Uterus (tissue), 4 donors: ENCODE data around the gene APOH. TPM values are rescaled to one million over a fixed set of nuclear protein-coding genes. Genes with fewer than 3 reads are reported as not detected.
"Not testable (repeated sequence)": the region's sequence is repeated elsewhere in the genome, so short reads cannot be mapped to it uniquely, and the experiment has no call there.

Experiments
- DNase-seq, 2 donors: peaks; one replicate each; pipeline ENCODE4 v3.0.0-alpha.2; 2019 to 2020
- H3K27ac ChIP-seq, 2 donors: fragments of 200-600 bp; sonication (generic); 1 replicate in 1 of 2; 2 replicates in 1 of 2; pipeline ENCODE4 v1.5.1; 2016 to 2018
- H3K27me3 ChIP-seq, 2 donors: fragments of 200-600 bp; sonication (generic); one replicate each; pipeline ENCODE4 v1.5.1; 2018 to 2019; ENCODE audit warnings: control low read depth in 1 of 2
- H3K36me3 ChIP-seq, 2 donors: fragments of 200-600 bp; sonication (generic); one replicate each; pipeline ENCODE4 v1.5.1; 2019; ENCODE audit warnings: control low read depth in 1 of 2
- H3K4me1 ChIP-seq, 2 donors: fragments of 200-600 bp; sonication (generic); one replicate each; pipeline ENCODE4 v1.5.1; 2018 to 2019; ENCODE audit warnings: control low read depth in 1 of 2
- H3K4me3 ChIP-seq, 2 donors: fragments of 200-600 bp; sonication (generic); 1 replicate in 1 of 2; 2 replicates in 1 of 2; pipeline ENCODE4 v1.5.1; 2018 to 2019; ENCODE audit warnings: mild to moderate bottlenecking in 1 of 2
- H3K9me3 ChIP-seq, 2 donors: fragments of 200-600 bp; sonication (generic); one replicate each; pipeline ENCODE4 v1.5.1; 2019; ENCODE audit warnings: control low read depth in 1 of 2
- CTCF ChIP-seq, 4 experiments: fragments of 200-600 bp in 2 of 4; fragments of 450-650 bp in 2 of 4; sonication (generic) in 2 of 4; IDR thresholded peaks; one replicate each; pipeline ENCODE4 v1.5.1; 2016 to 2019; ENCODE audit warnings: antibody characterized with exemption in 4 of 4, mild to moderate bottlenecking in 2 of 4, moderate library complexity in 1 of 4
- POLR2A ChIP-seq, 2 donors: fragments of 450-650 bp; IDR thresholded peaks; one replicate each; pipeline ENCODE4 v1.6.1; 2016; ENCODE audit warnings: antibody characterized with exemption in 2 of 2, mild to moderate bottlenecking in 1 of 2, moderate library complexity in 1 of 2
- intact Hi-C: fragments of 100-400 bp; cut with DNase I; formaldehyde crosslinking; loops from one replicate; pipeline ENCODE4 v1.15.1; 2023; ENCODE audit warnings: low total_unique reads
- total RNA-seq, 4 donors: library from RNA; depleted of rRNA in 3 of 4; stranded (reverse); fragments of >200 nt in 3 of 4; gene quantifications; one replicate each; pipeline versions ENCODE4 v1.1.0 to v1.2.4, GENCODE V29; 2014 to 2023
- donor health status: DM: yes; HTN: yes; CAD: no.

Gene APOH
- total RNA-seq, 4 donors from 2014 or later: 0.61 TPM; not detected in 3

DNA sequence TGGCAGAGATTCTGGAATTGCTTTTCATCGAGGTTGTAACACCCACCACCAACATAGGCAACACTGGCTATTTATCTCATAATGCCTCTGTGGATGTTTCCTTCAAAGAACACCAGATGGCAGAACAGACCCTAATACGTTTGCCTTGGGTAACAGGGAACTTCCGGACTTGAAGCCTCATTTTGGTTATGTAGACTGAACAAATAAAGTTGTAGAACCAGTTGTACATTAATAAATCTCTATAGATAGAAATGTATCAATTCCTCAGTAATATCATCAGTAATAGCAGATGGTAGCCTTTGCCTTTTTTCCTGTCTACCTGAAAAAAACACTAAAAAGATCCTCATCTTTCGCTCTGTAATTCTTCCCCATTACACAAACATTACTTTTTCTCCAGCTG, 25.9 kb upstream of the APOH start:
- no peaks in the 10 kb centered on the region for H3K4me1 ChIP-seq
- no peaks in the 10 kb centered on the region for H3K9me3 ChIP-seq
- intact Hi-C loops: loop anchor here (2.0 kb wide), 1 partner anchor 418 kb away; no protein-coding TSS in a partner anchor
- H3K27me3 ChIP-seq: no peaks in the 10 kb centered on the region
- H3K27ac ChIP-seq: no peak overlapping the region
- no peaks in the 10 kb centered on the region for H3K36me3 ChIP-seq
- TF ChIP-seq POLR2A (IDR thresholded peaks at IDR 0.05) (no peak), CTCF (IDR thresholded peaks at IDR 0.05) (peak; percentile 73 to 91 (median 82))
- peak in 1 of 2 donors; percentile 47 for DNase-seq
- H3K4me3 ChIP-seq: no peak overlapping the region

DNA sequence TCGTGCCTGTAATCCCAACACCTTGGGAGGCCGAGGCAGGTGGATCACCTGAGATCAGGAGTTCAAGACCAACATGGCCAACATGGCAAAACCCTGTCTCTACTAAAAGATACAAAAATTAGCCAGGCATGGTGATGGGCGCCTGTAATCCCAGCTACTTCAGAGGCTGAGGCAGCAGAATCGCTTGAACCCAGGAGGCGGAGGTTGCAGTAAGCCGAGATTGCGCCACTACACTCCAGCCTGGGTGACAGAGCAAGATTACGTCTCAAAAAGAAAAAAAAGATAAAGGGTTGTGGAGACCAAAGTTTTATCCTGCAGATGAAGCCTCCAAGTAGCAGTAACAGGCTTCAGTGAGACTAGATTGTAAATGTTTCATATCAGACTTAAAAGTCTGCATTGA, 24.2 kb upstream of the APOH start:
- H3K4me1 ChIP-seq, H3K27me3 ChIP-seq, H3K27ac ChIP-seq, H3K9me3 ChIP-seq, DNase-seq, H3K4me3 ChIP-seq, intact Hi-C loops, H3K36me3 ChIP-seq: not testable (repeated sequence)

GRCh38 chr17:66250686-66251085, 21.5 kb upstream of the APOH start:
- DNase-seq: no peak
- Histone ChIP-seq H3K27me3 (no peaks in the 10 kb centered on the region), H3K36me3 (no peaks in the 10 kb centered on the region), H3K27ac (no peak overlapping the region), H3K4me3 (no peak overlapping the region), H3K9me3 (no peaks in the 10 kb centered on the region), H3K4me1 (no peaks in the 10 kb centered on the region)
- TF ChIP-seq POLR2A (IDR thresholded peaks at IDR 0.05) (no peak), CTCF (IDR thresholded peaks at IDR 0.05) (no peak)
- intact Hi-C loops: no loop called here

DNA sequence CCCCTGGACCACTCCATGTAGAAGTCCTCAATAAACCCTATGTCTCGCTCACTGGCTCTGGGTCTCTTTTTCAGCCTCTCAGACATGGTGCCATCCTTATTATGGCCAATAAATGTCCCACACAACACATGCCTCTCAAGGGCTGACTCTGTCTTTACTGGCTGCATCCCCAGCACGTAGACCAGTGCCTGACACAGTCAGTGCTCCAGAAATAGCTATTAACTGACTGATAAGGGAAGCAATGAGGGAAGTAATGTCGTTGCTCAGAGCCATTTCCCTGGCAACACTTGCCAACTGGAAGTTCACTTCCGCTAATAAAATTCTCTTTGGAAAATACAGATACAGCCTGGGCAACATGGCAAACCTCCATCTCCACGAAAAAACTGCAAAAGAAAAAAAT, 19.1 kb upstream of the APOH start:
- H3K9me3 ChIP-seq: no peaks in the 10 kb centered on the region
- no peak for TF ChIP-seq POLR2A (IDR thresholded peaks at IDR 0.05)
- TF ChIP-seq CTCF (IDR thresholded peaks at IDR 0.05): no peak
- H3K36me3 ChIP-seq: no peaks in the 10 kb centered on the region
- no peak overlapping the region for H3K4me3 ChIP-seq
- H3K4me1 ChIP-seq: no peaks in the 10 kb centered on the region
- no peak overlapping the region for H3K27ac ChIP-seq
- no peak for DNase-seq
- H3K27me3 ChIP-seq: no peaks in the 10 kb centered on the region
- intact Hi-C loops: no loop called here

- intact Hi-C loops: no loop called here
- Histone ChIP-seq H3K27ac (no peak overlapping the region), H3K9me3 (no peaks in the 10 kb centered on the region), H3K4me1 (no peaks in the 10 kb centered on the region), H3K4me3 (no peak overlapping the region), H3K36me3 (no peaks in the 10 kb centered on the region), H3K27me3 (no peaks in the 10 kb centered on the region)
- no peak for DNase-seq
- no peak for TF ChIP-seq POLR2A (IDR thresholded peaks at IDR 0.05)
- TF ChIP-seq CTCF (IDR thresholded peaks at IDR 0.05): no peak
Observed at GRCh38 chr17:66241839-66242238, 12.6 kb upstream of the APOH start.

GRCh38 chr17:66240630-66241029, 11.4 kb upstream of the APOH start:
- no peaks in the 10 kb centered on the region for H3K4me1 ChIP-seq
- no peak for DNase-seq
- no peak overlapping the region for H3K27ac ChIP-seq
- no peak overlapping the region for H3K4me3 ChIP-seq
- no peaks in the 10 kb centered on the region for H3K36me3 ChIP-seq
- H3K27me3 ChIP-seq: no peaks in the 10 kb centered on the region
- intact Hi-C loops: no loop called here
- H3K9me3 ChIP-seq: no peaks in the 10 kb centered on the region
- TF ChIP-seq POLR2A (IDR thresholded peaks at IDR 0.05) (no peak), CTCF (IDR thresholded peaks at IDR 0.05) (no peak)
